Testis (tissue), 3 donors: ENCODE data around the gene MTFP1. TPM values are rescaled to one million over a fixed set of nuclear protein-coding genes. Genes with fewer than 3 reads are reported as not detected.

Source experiments
- DNase-seq: peaks from one replicate; pipeline ENCODE4 v3.0.0-alpha.2; 2019
- H3K27ac ChIP-seq, 2 donors: fragments of 200-600 bp; sonication (generic); one replicate each; pipeline ENCODE4 v1.5.1; 2019
- H3K27me3 ChIP-seq: fragments of 200-600 bp; sonication (generic); one replicate; pipeline ENCODE4 v1.5.1; 2019
- H3K36me3 ChIP-seq: fragments of 200-600 bp; sonication (generic); one replicate; pipeline ENCODE4 v1.5.1; 2017; ENCODE audit warnings: low read depth; ENCODE audit errors: missing control alignments
- H3K4me1 ChIP-seq: fragments of 200-600 bp; sonication (generic); one replicate; pipeline ENCODE4 v1.5.1; 2019
- H3K4me3 ChIP-seq, 2 donors: fragments of 200-600 bp; sonication (generic); one replicate each; pipeline ENCODE4 v1.5.1; 2017 to 2019
- H3K9me3 ChIP-seq: fragments of 200-600 bp; sonication (generic); one replicate; pipeline ENCODE4 v1.5.1; 2017
- CTCF ChIP-seq, 3 experiments: fragments of 450-650 bp in 2 of 3; fragments of 200-600 bp in 1 of 3; sonication (generic) in 1 of 3; IDR thresholded peaks; one replicate each; pipeline ENCODE4 v1.5.1; 2016 to 2019; ENCODE audit warnings: antibody characterized with exemption in 3 of 3, mild to moderate bottlenecking in 2 of 3, moderate library complexity in 1 of 3
- POLR2A ChIP-seq: fragments of 450-650 bp; IDR thresholded peaks from one replicate; pipeline ENCODE4 v1.6.1; 2017; ENCODE audit warnings: antibody characterized with exemption, mild to moderate bottlenecking, moderate library complexity
- WGBS, 2 donors: methylation state at CpG; one replicate each; pipeline ENCODE4 v1.1.5; 2018; 5-methylcytosine and 5-hydroxymethylcytosine counted together
- intact Hi-C: fragments of 100-400 bp; cut with DNase I; formaldehyde crosslinking; loops from one replicate; pipeline ENCODE4 v1.15.1; 2023; ENCODE audit warnings: low total_unique reads
- polyA plus RNA-seq: library from polyadenylated mRNA; stranded (reverse); fragments of 350-450 nt; fragmentation: Illumina TruSeq; extraction: RNeasy Lipid Tissue Mini Kit (QIAGEN cat#74804); gene quantifications from one replicate; pipeline ENCODE4 v1.2.3, GENCODE V29; 2014; ENCODE audit warnings: low read depth, low replicate concordance; ENCODE audit not compliant: insufficient read depth
- total RNA-seq, 2 donors: library from RNA; depleted of rRNA; stranded (reverse); fragments of >200 nt; gene quantifications; one replicate each; pipeline ENCODE4 v1.2.3, GENCODE V29; 2016

MTFP1 gene
- total and polyA plus RNA-seq, 3 donors from 2014 or later, result 5.7 to 13.2 (median 9.3) TPM

GRCh38 chr22:30469165-30469564, 43.6 kb downstream of the MTFP1 start:
- no peak for DNase-seq
- no peak overlapping the region for H3K27ac ChIP-seq
- H3K4me1 ChIP-seq, result no peaks in the 10 kb centered on the region
- intact Hi-C loops, result no loop called here
- H3K4me3 ChIP-seq, result no peak overlapping the region
- H3K36me3 ChIP-seq, result no peaks in the 10 kb centered on the region
- no peak for TF ChIP-seq CTCF (IDR thresholded peaks at IDR 0.05)
- TF ChIP-seq POLR2A, result no peak
- H3K9me3 ChIP-seq, result no peaks in the 10 kb centered on the region
- WGBS, 2 donors, result 44 to 66% methylated on average over 2 of the region's 2 CpGs
- no peaks in the 10 kb centered on the region for H3K27me3 ChIP-seq

GRCh38 chr22:30470655-30471054, 45.1 kb downstream of the MTFP1 start:
- Histone ChIP-seq H3K36me3 (no peaks in the 10 kb centered on the region), H3K4me1 (no peaks in the 10 kb centered on the region), H3K4me3 (no peak overlapping the region), H3K27me3 (no peaks in the 10 kb centered on the region), H3K9me3 (no peaks in the 10 kb centered on the region), H3K27ac (no peak overlapping the region)
- intact Hi-C loops, result no loop called here
- TF ChIP-seq POLR2A, result no peak
- no peak for TF ChIP-seq CTCF (IDR thresholded peaks at IDR 0.05)
- 84 to 89% methylated on average over 2 of the region's 2 CpGs for WGBS, 2 donors
- no peak for DNase-seq

DNA sequence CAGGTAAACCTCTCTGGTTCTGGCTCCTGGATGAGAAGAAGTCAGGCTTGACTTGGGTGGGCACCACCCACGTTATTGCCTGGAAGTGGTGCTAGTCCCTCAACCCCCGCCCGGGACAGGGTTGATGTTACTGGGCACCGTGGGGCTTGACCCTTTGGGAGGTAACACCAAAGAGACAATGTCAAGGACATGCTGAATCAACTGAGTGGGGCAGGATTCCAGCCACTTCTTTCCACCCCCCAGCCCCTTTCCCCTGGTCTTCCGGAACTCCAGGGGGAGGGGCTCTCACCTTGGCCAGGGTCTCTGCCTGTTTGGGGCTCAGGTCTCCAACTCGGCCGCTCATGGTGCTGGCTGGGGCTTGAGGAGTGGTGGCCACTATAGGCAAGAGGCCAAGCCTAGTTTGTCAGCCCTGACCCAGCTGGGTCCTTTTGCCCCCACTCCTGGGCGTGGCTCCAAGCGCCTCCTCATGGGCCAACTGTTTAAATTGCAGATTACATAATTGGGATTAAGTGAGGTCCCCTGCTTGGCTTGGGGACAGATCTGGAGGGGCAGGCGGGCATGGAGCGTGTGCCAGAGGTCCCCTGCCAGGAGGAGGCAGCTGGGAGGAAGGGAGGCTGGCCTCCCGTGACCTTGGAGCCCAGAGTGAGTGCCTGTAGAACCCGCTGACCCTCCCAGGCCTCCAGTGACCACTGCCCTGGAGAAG, 46.2 kb downstream of the MTFP1 start, which contains the start of gene SEC14L3:
TSS of gene SEC14L3 (minus strand) at position 402 of the 703 bp plus-strand sequence. CDS start at position 343, 59 bp downstream.
- Histone ChIP-seq H3K4me3 (no peak within 1 kb of the TSS), H3K27me3 (no peaks in the 10 kb centered on the region), H3K4me1 (no peaks in the 10 kb centered on the region), H3K36me3 (no peaks in the 10 kb centered on the region), H3K9me3 (no peaks in the 10 kb centered on the region), H3K27ac (no peak within 1 kb of the TSS)
- intact Hi-C loops, result no loop called here
- TF ChIP-seq CTCF (IDR thresholded peaks at IDR 0.05) (no peak), POLR2A (no peak)
- WGBS, 2 donors, result 60 to 64% methylated on average over 9 to 13 of the region's 13 CpGs
- DNase-seq, result no peak

- TF ChIP-seq CTCF (IDR thresholded peaks at IDR 0.05) (no peak), POLR2A (no peak)
- no peak overlapping the region for H3K27ac ChIP-seq
- H3K4me1 ChIP-seq, result no peaks in the 10 kb centered on the region
- H3K4me3 ChIP-seq, result no peak overlapping the region
- DNase-seq, result no peak
- intact Hi-C loops, result no loop called here
- no peaks in the 10 kb centered on the region for H3K36me3 ChIP-seq
- WGBS, 2 donors, result 81 to 94% methylated on average over 4 of the region's 4 CpGs
- H3K9me3 ChIP-seq, result no peaks in the 10 kb centered on the region
- no peaks in the 10 kb centered on the region for H3K27me3 ChIP-seq
Observed at GRCh38 chr22:30472994-30473720, 47.6 kb downstream of the MTFP1 start.
